Measurements from ENCODE around the gene CTNNA1. TPM values are rescaled to one million over a fixed set of nuclear protein-coding genes. Genes with fewer than 3 reads are reported as not detected.

Gene CTNNA1
- total RNA-seq, 1 donor from 2014 or later, result 304 TPM

GRCh38 chr5:138938526-138938925, 185.3 kb downstream of the CTNNA1 start:
- H3K36me3 ChIP-seq, result peaks cover 0 to 29% of the 10 kb centered on the region in 2 donors
- intact Hi-C loops (cut with DNase I), result no loop called here
- no peak for TF ChIP-seq POLR2AphosphoS5 (IDR thresholded peaks at IDR 0.05; ENCODE audit: insufficient read depth in 1 of 2, low read depth in 1 of 2)
- no peak for TF ChIP-seq POLR2A (IDR thresholded peaks at IDR 0.05)
- TF ChIP-seq CTCF (IDR thresholded peaks at IDR 0.05), result no peak
- H3K9me3 ChIP-seq, result no peaks in the 10 kb centered on the region
- H3K4me1 ChIP-seq, result no peaks in the 10 kb centered on the region
- H3K27me3 ChIP-seq, result no peaks in the 10 kb centered on the region
- no peak overlapping the region for H3K27ac ChIP-seq
- DNase-seq (ENCODE audit: extremely low spot score in 2 of 2), result no peak
- H3K4me3 ChIP-seq, result no peak overlapping the region

- TF ChIP-seq POLR2A (IDR thresholded peaks at IDR 0.05) (no peak), CTCF (IDR thresholded peaks at IDR 0.05) (no peak), POLR2AphosphoS5 (IDR thresholded peaks at IDR 0.05; ENCODE audit: insufficient read depth in 1 of 2, low read depth in 1 of 2) (no peak)
- DNase-seq (ENCODE audit: extremely low spot score in 2 of 2), result no peak
- no peaks in the 10 kb centered on the region for H3K27me3 ChIP-seq
- peaks cover 0 to 4% of the 10 kb centered on the region in 2 donors for H3K36me3 ChIP-seq
- H3K4me1 ChIP-seq, result no peaks in the 10 kb centered on the region
- no peak overlapping the region for H3K4me3 ChIP-seq
- H3K9me3 ChIP-seq, result no peaks in the 10 kb centered on the region
- H3K27ac ChIP-seq, result no peak overlapping the region
- intact Hi-C loops (cut with DNase I), result no loop called here
Observed at GRCh38 chr5:138942066-138942465, 188.8 kb downstream of the CTNNA1 start.

- Histone ChIP-seq H3K9me3 (no peaks in the 10 kb centered on the region), H3K4me1 (no peaks in the 10 kb centered on the region), H3K27me3 (no peaks in the 10 kb centered on the region), H3K4me3 (no peak overlapping the region), H3K36me3 (peaks cover 0 to 4% of the 10 kb centered on the region in 2 donors), H3K27ac (no peak overlapping the region)
- intact Hi-C loops (cut with DNase I), result no loop called here
- DNase-seq (ENCODE audit: extremely low spot score in 2 of 2), result no peak
- TF ChIP-seq POLR2AphosphoS5 (IDR thresholded peaks at IDR 0.05; ENCODE audit: insufficient read depth in 1 of 2, low read depth in 1 of 2) (no peak), POLR2A (IDR thresholded peaks at IDR 0.05) (no peak), CTCF (IDR thresholded peaks at IDR 0.05) (no peak)
Observed at GRCh38 chr5:138942861-138943260, 189.6 kb downstream of the CTNNA1 start.

GRCh38 chr5:138943599-138944173, 190.5 kb downstream of the CTNNA1 start:
- intact Hi-C loops (cut with DNase I), result no loop called here
- no peaks in the 10 kb centered on the region for H3K9me3 ChIP-seq
- H3K36me3 ChIP-seq, result peaks cover 0 to 4% of the 10 kb centered on the region in 2 donors
- DNase-seq (ENCODE audit: extremely low spot score in 2 of 2), result no peak
- no peaks in the 10 kb centered on the region for H3K27me3 ChIP-seq
- no peak overlapping the region for H3K27ac ChIP-seq
- no peak overlapping the region for H3K4me3 ChIP-seq
- no peaks in the 10 kb centered on the region for H3K4me1 ChIP-seq
- TF ChIP-seq CTCF (IDR thresholded peaks at IDR 0.05), result no peak
- no peak for TF ChIP-seq POLR2A (IDR thresholded peaks at IDR 0.05)
- no peak for TF ChIP-seq POLR2AphosphoS5 (IDR thresholded peaks at IDR 0.05; ENCODE audit: insufficient read depth in 1 of 2, low read depth in 1 of 2)

- no peaks in the 10 kb centered on the region for H3K36me3 ChIP-seq
- intact Hi-C loops (cut with DNase I), result no loop called here
- no peak overlapping the region for H3K4me3 ChIP-seq
- DNase-seq (ENCODE audit: extremely low spot score in 2 of 2), result no peak
- no peak overlapping the region for H3K27ac ChIP-seq
- no peak for TF ChIP-seq POLR2AphosphoS5 (IDR thresholded peaks at IDR 0.05; ENCODE audit: insufficient read depth in 1 of 2, low read depth in 1 of 2)
- TF ChIP-seq POLR2A (IDR thresholded peaks at IDR 0.05), result no peak
- no peak for TF ChIP-seq CTCF (IDR thresholded peaks at IDR 0.05)
- no peaks in the 10 kb centered on the region for H3K4me1 ChIP-seq
- H3K9me3 ChIP-seq, result no peaks in the 10 kb centered on the region
- no peaks in the 10 kb centered on the region for H3K27me3 ChIP-seq
Observed at GRCh38 chr5:138944527-138945322, 191.5 kb downstream of the CTNNA1 start.
